GM12878 (cell line): ENCODE measurements around the gene DPP4. TPM values are rescaled to one million over a fixed set of nuclear protein-coding genes. Genes with fewer than 3 reads are reported as not detected.

Experiments
- ATAC-seq: fragments of 200-7000 bp; cut with Tn5 transposase; 3 replicates; pipeline ENCODE4 v1.9.1; 2020; ENCODE audit warnings: mild to moderate bottlenecking, moderate library complexity
- BruUV-seq: library from RNA; stranded (reverse); fragments of 400-500 nt; replicated peaks from 2 replicates; lab custom pipeline; 2021; lab: Mats Ljungman, UMichigan
- CTCF ChIA-PET: fragments of 300-600 bp; sonication (Branson Sonifier 250); formaldehyde crosslinking; extraction: SDS; loops from one replicate; lab custom pipeline; 2021; ENCODE audit warnings: inconsistent platforms; lab: Yijun Ruan, JAX
- POLR2A ChIA-PET: fragments of 350-600 bp; formaldehyde crosslinking; extraction: SDS; loops from one replicate; lab custom pipeline; 2021; ENCODE audit warnings: inconsistent platforms; lab: Charles Lee
- RAD21 ChIA-PET: fragments of 300-600 bp; sonication (Branson Sonifier 250); formaldehyde crosslinking; loops from one replicate; lab custom pipeline; 2023; ENCODE audit warnings: antibody characterized with exemption; ENCODE audit not compliant: unreplicated experiment; lab: Charles Lee
- SMC1A ChIA-PET: fragments of 300-600 bp; sonication (Branson Sonifier 250); formaldehyde crosslinking; loops from one replicate; lab custom pipeline; 2023; ENCODE audit not compliant: unreplicated experiment, uncharacterized antibody; lab: Charles Lee
- DNase-seq: peaks from one replicate; pipeline ENCODE4 v3.0.0-alpha.2; 2011; ENCODE audit warnings: low read depth, low spot score
- FAIRE-seq: peaks from 3 replicates; lab custom pipeline; 2011; peaks lifted over from hg19 to GRCh38; lab: Jason Lieb, UNC
- H2AFZ ChIP-seq: 2 replicates; pipeline ENCODE4 v1.6.0; 2011; ENCODE audit warnings: low read depth, low read length, control low read depth; ENCODE audit not compliant: control insufficient read depth
- H3K27ac ChIP-seq: 2 replicates; pipeline ENCODE4 v1.5.1; 2011; ENCODE audit warnings: control low read depth; ENCODE audit not compliant: control insufficient read depth, insufficient read depth
- H3K27me3 ChIP-seq, 2 experiments: replicated peaks in 1 of 2; 2 replicates each; pipeline versions ENCODE4 v1.6.0 to v1.6.1; 2011; ENCODE audit warnings: low read length in 1 of 2; ENCODE audit not compliant: control insufficient read depth in 2 of 2, insufficient read depth in 2 of 2
- H3K36me3 ChIP-seq, 2 experiments: 2 replicates each; pipeline ENCODE4 v1.5.1; 2011; ENCODE audit warnings: low read length in 1 of 2; ENCODE audit not compliant: control insufficient read depth in 2 of 2, insufficient read depth in 2 of 2
- H3K4me1 ChIP-seq: 2 replicates; pipeline ENCODE4 v1.6.1; 2011; ENCODE audit warnings: mild to moderate bottlenecking, low read length, moderate library complexity, mixed read lengths; ENCODE audit not compliant: control insufficient read depth, insufficient read depth
- H3K4me2 ChIP-seq: 2 replicates; pipeline ENCODE4 v1.6.0; 2011; ENCODE audit warnings: control low read depth; ENCODE audit not compliant: control insufficient read depth, insufficient read depth
- H3K4me3 ChIP-seq: fragments of 200-600 bp; sonication (generic); 2 replicates; pipeline ENCODE4 v1.5.1; 2016
- H3K79me2 ChIP-seq: 2 replicates; pipeline ENCODE4 v1.6.0; 2011; ENCODE audit warnings: low read length; ENCODE audit not compliant: control insufficient read depth, insufficient read depth
- H3K9ac ChIP-seq: 2 replicates; pipeline ENCODE4 v1.8.0; 2011; ENCODE audit warnings: low read length, control low read depth, mixed read lengths; ENCODE audit not compliant: control insufficient read depth, insufficient read depth
- H3K9me3 ChIP-seq: replicated peaks from 3 replicates; pipeline ENCODE4 v1.5.1; 2011; ENCODE audit warnings: mild to moderate bottlenecking, low read length; ENCODE audit not compliant: control insufficient read depth, insufficient read depth
- H4K20me1 ChIP-seq: 2 replicates; pipeline ENCODE4 v1.6.0; 2011; ENCODE audit not compliant: control insufficient read depth, insufficient read depth
- EED ChIP-seq: sonication (generic); IDR thresholded peaks from 2 replicates; pipeline ENCODE4 v1.6.1; 2016; ENCODE audit warnings: antibody characterized with exemption, low read depth
- FOXK2 ChIP-seq: fragments of 450-650 bp; IDR thresholded peaks from 2 replicates; pipeline ENCODE4 v1.6.1; 2017; ENCODE audit warnings: mild to moderate bottlenecking, moderate library complexity
- HDAC6 ChIP-seq: fragments of 200-600 bp; sonication (generic); IDR thresholded peaks from one replicate; pipeline ENCODE4 v1.8.0; 2017; ENCODE audit warnings: antibody characterized with exemption; ENCODE audit not compliant: unreplicated experiment
- HDGF ChIP-seq: fragments of 450-650 bp; IDR thresholded peaks from 2 replicates; pipeline ENCODE4 v1.6.1; 2016; ENCODE audit warnings: antibody characterized with exemption
- MYB ChIP-seq: fragments of 150-350 bp; IDR thresholded peaks from 2 replicates; pipeline ENCODE4 v1.6.1; 2014; ENCODE audit warnings: mild to moderate bottlenecking, low read depth, low read length, borderline replicate concordance
- NFYA ChIP-seq: IDR thresholded peaks from 2 replicates; pipeline ENCODE4 v1.6.1; 2011; ENCODE audit warnings: low read depth, mild to moderate bottlenecking, low read length, improper control_type of control experiment, borderline replicate concordance
- NFYB ChIP-seq: IDR thresholded peaks from 2 replicates; pipeline ENCODE4 v1.6.1; 2011; ENCODE audit warnings: low read depth, mild to moderate bottlenecking, low read length, improper control_type of control experiment, moderate library complexity; ENCODE audit not compliant: insufficient read depth
- NRF1 ChIP-seq: conservative IDR thresholded peaks from 2 replicates; pipeline ENCODE4 v1.6.1; 2011; ENCODE audit warnings: mild to moderate bottlenecking, low read depth, low read length, improper control_type of control experiment
- RFX5 ChIP-seq: IDR thresholded peaks from 2 replicates; pipeline ENCODE4 v1.6.1; 2011; ENCODE audit warnings: low read depth, low read length, improper control_type of control experiment
- SMAD5 ChIP-seq: IDR thresholded peaks from 2 replicates; pipeline ENCODE4 v1.6.1; 2016; ENCODE audit warnings: antibody characterized with exemption, low read depth
- TAF1 ChIP-seq: IDR thresholded peaks from 2 replicates; pipeline ENCODE4 v1.6.1; 2011; ENCODE audit warnings: mild to moderate bottlenecking, low read depth, low read length, borderline replicate concordance
- TCF7 ChIP-seq: IDR thresholded peaks from 2 replicates; pipeline ENCODE4 v1.6.1; 2014; ENCODE audit warnings: antibody characterized with exemption, borderline replicate concordance
- YY1 ChIP-seq: IDR thresholded peaks from 2 replicates; pipeline ENCODE4 v1.6.1; 2011; ENCODE audit warnings: low read depth, mild to moderate bottlenecking, low read length
- ZBED1 ChIP-seq: IDR thresholded peaks from 2 replicates; pipeline ENCODE4 v1.6.1; 2016; ENCODE audit warnings: borderline replicate concordance
- ZBTB4 ChIP-seq: fragments of 450-650 bp; formaldehyde crosslinking; IDR thresholded peaks from 2 replicates; pipeline ENCODE4 v1.4.0; 2022; ENCODE audit warnings: mild to moderate bottlenecking, moderate library complexity
- ZNF217 ChIP-seq: fragments of 450-650 bp; IDR thresholded peaks from 2 replicates; pipeline ENCODE4 v1.6.1; 2017; ENCODE audit warnings: antibody characterized with exemption, mild to moderate bottlenecking
- ZNF592 ChIP-seq: fragments of 450-650 bp; IDR thresholded peaks from 2 replicates; pipeline ENCODE4 v1.6.1; 2017; ENCODE audit warnings: mild to moderate bottlenecking, moderate library complexity
- WGBS: methylation state at CpG from one replicate; pipeline ENCODE4 v1.1.6; 2016; ENCODE audit warnings: low lambda C conversion rate; ENCODE audit not compliant: insufficient replicate concordance, insufficient coverage; ENCODE audit errors: missing lambda C conversion rate; 5-methylcytosine and 5-hydroxymethylcytosine counted together
- in situ Hi-C: fragments of 300-500 bp; cut with MboI; formaldehyde crosslinking; loops from 9 replicates; pipeline ENCODE4 v1.14.3; 2018; ENCODE audit warnings: mixed read lengths
- intact Hi-C: fragments of 100-400 bp; cut with micrococcal nuclease; formaldehyde crosslinking; loops from one replicate; pipeline ENCODE4 v1.14.2; 2022; ENCODE audit not compliant: unreplicated experiment
- polyA plus RNA-seq, 11 experiments: library from polyadenylated mRNA; depleted of rRNA in 4 of 11; unstranded in 6 of 11; stranded (reverse) in 5 of 11; fragments of >200 nt; fragmentation: Nextera tagmentation in 4 of 11; fragmentation: Illumina TruSeq in 1 of 11; extraction: Ambion mirVana in 4 of 11; extraction: Trizol in 1 of 11; gene quantifications; 1 replicate in 1 of 11; 2 replicates in 10 of 11; pipeline versions ENCODE4 v1.2.1 to v1.2.3, GENCODE V29; 2011 to 2016; ENCODE audit warnings: inconsistent platforms in 2 of 11, missing spikeins in 2 of 11, low read depth in 1 of 11
- total RNA-seq, 4 experiments: library from RNA; depleted of rRNA in 3 of 4; stranded (reverse); fragments of >200 nt in 3 of 4; fragmentation: Illumina TruSeq in 1 of 4; extraction: Trizol in 1 of 4; gene quantifications; 2 replicates each; pipeline versions ENCODE4 v1.2.1 to v1.2.3, GENCODE V29; 2013 to 2021
- TF ChIP-seq, protein P1 (sequence below): fragments of 450-650 bp; IDR thresholded peaks from 2 replicates; pipeline ENCODE4 v1.6.1; 2016; ENCODE audit warnings: mild to moderate bottlenecking

DPP4 gene
- total and polyA plus RNA-seq, 10 of the 15 experiments (the other 5 are each of a cell fraction or from before 2014, with no cell fraction given) = 4.1 to 11.4 (median 9.3) TPM

GRCh38 chr2:161997916-161998471, 76.0 kb downstream of the DPP4 start:
- SMC1A ChIA-PET = interaction anchor here (2.6 kb wide), 1 partner anchor 128 kb away, joined by 8 read pairs; no protein-coding TSS in a partner anchor
- Histone ChIP-seq H2AFZ (no peak overlapping the region), H3K4me3 (no peak overlapping the region), H3K9me3 (no peaks in the 10 kb centered on the region), H3K27ac (no peak overlapping the region), H3K79me2 (no peaks in the 10 kb centered on the region), H4K20me1 (no peaks in the 10 kb centered on the region), H3K4me2 (no peak overlapping the region), H3K36me3 (peaks cover 0 to 1% of the 10 kb centered on the region in 2 experiments; a peak in 2 of 4 replicates), H3K27me3 (no peaks in the 10 kb centered on the region), H3K9ac (no peak overlapping the region), H3K4me1 (no peaks in the 10 kb centered on the region; the same call in 1 of the 2 replicates)
- CTCF ChIA-PET = interaction anchor here (1.3 to 1.8 kb wide), 4 partner anchors 9 to 411 kb away, joined by 3 to 6 read pairs (median 4); no protein-coding TSS in a partner anchor
- no TSS peak for BruUV-seq
- no peak for ATAC-seq
- intact Hi-C loops (no loop called here), in situ Hi-C loops (no loop called here)
- POLR2A ChIA-PET = no interaction called here
- 63% methylated on average over 9 of the region's 9 CpGs for WGBS
- no peak for DNase-seq
- RAD21 ChIA-PET = interaction anchor here (0.8 kb wide), 1 partner anchor 128 kb away, joined by 3 read pairs; no protein-coding TSS in a partner anchor
- FAIRE-seq = no peak
- TF ChIP-seq HDAC6 (no peak), SMAD5 (no peak), TCF7 (no peak), YY1 (no peak), FOXK2 (no peak), RFX5 (no peak), NFYA (no peak), NFYB (no peak), ZBTB4 (no peak), ZBED1 (no peak), ZNF217 (no peak), TAF1 (no peak), HDGF (no peak), ZNF592 (no peak), EED (no peak), MYB (no peak), NRF1 (no peak)
- TF ChIP-seq, protein P1, sequence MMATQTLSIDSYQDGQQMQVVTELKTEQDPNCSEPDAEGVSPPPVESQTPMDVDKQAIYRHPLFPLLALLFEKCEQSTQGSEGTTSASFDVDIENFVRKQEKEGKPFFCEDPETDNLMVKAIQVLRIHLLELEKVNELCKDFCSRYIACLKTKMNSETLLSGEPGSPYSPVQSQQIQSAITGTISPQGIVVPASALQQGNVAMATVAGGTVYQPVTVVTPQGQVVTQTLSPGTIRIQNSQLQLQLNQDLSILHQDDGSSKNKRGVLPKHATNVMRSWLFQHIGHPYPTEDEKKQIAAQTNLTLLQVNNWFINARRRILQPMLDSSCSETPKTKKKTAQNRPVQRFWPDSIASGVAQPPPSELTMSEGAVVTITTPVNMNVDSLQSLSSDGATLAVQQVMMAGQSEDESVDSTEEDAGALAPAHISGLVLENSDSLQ = no peak
